Endometrium (tissue), 2 donors: ENCODE measurements around the gene EXD3.

ENCODE experiments used
- FAIRE-seq: peaks from 2 replicates; lab custom pipeline; 2012; peaks lifted over from hg19 to GRCh38; lab: Jason Lieb, UNC
- donor health status: control.
- donor health status: control.

Gene EXD3

DNA sequence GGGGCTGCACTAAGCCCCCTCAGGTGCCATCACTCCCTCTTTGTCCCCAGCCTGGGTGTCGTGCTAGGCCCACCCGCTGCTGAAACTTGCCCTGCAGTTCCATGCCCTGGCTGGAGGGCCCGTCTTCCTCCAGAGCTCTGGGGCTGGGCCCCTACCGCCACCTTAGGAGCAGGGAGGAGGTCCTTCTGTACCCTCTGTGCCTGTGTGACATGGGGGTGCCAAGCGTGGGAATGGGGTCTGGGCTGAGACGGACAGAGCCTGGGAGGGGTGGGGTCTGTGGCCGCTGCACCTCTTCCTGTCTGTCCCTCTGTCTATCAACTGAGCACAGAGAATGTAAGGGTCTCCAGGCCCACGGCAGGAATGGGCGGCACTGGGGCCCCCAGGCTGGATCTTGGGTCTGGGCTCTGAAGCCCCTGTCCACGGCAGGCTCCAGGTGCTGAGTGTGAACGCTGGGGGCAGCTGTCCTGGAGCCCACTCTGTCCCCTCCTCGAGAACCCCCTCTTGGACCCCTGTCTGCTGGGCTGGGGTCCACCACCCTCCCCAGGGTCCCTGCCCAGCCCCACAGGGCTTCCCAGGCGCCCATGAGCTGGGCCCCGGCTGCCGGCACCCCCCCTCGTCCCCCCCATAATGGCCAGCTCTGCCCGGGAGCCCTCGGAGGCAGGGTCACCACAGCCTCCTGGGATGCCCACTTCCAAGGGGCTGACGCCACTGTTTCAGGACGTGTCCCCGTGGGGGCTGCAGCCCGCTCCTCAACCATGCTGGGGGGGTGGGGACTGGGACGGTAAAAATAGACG, 105.0 kb downstream of the EXD3 start:
- FAIRE-seq: no peak

DNA sequence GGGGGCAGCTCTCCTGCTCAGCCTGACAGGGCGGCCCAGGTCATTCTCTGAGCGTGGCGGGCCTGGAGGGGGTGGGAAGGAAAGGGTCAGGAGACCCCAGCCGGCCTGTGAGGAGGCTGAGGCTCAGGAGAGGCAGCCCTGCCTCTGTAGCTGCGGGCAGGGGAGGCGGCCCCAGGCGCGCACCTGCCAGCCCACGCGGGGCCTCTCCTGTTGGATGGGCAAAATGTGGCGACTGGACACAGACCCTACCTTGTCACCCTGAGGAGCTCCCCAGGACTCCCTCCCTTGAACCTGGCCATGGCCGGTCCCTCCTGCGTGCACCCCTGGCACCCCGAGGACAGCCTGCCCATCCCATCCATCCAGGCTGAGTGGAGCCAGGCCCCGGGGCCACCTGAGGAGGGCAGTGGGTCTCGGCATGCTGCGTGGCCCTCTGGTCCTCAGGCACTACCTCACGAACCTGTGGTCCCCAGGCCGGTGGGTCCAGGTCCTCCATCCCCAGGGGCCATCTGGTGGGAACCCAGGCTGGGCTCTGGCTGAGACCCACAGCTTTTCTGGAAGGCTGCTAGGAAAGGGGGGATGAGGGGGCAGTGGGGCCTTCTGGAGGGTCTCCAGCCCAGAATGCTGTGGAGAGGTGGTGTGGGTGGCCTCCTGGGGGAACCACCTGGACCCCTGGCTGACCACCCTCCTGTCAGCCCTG, 105.8 kb downstream of the EXD3 start:
- FAIRE-seq: no peak

DNA sequence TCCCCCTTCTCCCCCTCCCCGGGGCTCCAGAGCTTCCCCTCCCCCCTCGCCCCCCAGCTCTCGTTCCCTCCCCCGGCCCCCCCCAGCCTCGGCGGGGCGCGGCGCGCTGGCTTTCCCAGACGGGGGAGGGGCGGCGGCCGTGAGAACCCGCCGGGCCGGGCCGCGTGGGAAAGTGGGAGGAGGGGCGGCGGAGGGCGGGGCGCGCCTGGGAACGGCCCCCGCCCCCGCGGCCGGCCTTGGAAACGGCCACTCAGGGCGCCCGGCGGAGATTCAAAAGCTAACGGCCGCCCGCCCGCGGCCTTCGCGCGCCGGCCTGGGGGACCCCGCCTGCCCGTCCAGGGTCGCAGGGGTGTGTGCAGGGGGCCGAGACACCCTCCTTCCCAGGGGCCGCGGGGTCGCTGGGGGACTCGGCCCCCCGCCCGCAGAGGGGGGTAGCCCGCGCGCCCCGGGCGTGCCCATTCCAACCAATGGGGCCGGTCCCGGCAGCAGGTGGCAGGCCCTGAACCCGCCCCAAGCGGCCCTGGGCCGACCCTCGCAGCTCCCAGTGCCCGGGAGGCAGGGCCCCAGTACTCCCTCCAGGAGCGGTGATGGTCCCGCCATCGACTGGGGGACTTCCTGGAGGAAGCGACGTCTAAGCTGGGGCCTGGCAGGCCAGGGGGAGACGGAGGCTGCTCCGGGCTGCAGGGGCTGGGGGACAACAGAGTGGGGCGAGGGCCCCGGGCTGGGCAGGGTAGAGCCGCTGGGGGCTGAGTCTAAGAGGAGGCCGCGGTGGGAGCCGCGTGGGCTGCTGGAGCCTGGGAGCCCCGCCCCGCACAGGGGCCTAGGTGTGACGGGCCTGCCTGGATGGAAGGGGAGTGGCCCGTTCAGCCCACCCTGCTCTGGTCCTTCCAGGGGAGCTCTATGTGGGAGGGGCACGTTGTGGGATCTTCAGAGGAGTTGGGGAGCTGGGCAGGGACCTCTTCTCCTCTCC, 106.7 kb downstream of the EXD3 start:
- FAIRE-seq: no peak

DNA sequence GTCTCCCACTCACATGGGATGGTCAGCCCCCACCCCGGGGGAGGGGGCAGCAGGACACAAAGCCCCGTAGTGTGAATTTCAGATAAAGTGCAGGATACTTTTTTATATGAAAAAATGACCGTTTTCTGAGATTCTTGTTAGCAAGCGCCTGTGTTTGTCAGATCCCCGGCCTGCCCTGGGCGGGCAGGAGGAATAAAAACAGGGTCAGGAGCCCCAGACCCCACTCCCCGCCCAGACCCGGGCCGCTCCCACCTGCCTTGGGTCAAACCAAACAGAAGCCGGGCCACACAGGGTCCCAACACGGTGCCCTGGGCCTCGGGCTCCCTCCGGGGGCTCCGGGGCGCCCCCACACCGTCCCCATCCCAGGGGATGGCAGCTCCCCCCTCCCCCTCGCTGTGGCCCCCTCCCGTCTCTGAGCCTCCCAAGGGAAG, 107.4 kb downstream of the EXD3 start:
- no peak for FAIRE-seq

DNA sequence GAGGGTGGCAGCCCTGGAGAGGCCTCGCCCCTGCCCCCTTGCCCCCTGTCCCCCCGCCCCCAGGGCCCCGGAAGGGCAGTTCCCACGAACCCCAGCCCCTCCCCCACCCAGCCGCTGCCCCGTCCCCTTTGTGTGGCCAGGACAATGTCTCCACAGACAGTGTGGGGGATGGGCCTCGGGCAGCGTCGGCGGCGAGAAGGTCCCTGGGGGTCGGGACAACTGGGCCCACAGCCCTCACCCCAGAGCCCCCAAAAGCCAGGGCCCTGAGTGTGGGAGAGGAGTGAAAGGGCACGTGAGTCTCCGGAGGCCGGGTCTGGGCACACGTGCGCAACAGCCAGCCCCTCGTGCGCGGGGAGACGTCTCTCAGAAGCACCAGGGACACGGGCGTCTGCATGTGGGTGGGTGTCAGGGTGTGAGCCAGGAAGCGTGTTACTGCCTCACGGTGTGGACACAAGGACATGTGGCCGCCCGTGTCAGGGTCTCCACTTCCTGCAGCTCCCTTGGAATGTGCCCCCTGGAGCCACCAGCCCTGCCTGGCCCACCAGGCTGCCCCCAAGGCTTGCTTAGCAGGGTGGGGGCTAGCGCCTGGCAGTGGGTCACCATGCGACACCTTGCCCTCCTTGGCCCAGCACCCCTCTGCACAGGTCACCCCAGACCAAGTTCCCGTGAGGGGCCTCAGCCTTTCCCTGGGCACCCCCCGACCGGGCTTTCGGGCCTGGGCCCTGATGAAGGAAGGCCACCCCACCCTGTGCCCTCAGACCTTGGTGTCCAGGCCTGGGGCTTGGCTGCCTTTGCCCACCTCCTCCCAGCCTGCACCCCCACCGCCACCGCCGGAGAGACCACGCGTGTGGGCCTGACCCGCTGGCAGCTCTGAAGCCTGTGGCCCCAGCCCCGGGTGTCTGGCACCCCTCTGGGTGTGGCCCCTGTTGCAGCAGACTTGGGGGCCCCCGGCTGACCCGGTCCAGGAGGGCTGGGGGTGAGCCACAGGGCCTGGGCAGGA, 108.1 kb downstream of the EXD3 start:
- FAIRE-seq: no peak

DNA sequence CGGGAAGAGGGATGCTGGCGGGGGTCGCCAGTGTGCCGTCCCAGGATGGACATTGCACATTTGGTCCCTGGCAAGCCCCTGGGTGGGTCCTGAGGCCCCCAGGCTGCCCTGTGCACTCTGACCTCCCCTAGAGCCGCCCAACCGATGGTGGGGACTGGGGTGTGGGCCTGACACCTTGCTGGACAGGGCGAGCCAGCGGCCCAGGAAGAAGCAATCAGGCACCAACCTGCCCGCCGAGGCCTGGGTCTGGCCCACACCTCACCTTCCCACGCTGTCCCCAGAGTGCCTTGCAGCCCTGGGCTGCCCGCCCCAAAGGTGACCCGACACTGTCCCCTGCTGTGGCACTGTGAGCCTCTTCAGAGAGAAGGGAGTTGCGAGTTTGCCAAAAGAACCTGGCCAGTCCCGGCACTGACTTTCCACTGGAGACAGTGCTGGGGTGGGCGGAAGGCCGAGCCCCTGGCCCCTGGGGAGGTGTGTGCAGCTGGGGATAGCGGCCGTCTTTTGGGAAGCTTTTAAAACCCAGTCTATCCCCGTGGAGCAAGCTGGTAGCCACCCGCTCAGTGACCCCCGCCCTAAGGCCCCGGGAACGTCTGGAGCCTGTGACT, 108.9 kb downstream of the EXD3 start:
- FAIRE-seq: no peak

DNA sequence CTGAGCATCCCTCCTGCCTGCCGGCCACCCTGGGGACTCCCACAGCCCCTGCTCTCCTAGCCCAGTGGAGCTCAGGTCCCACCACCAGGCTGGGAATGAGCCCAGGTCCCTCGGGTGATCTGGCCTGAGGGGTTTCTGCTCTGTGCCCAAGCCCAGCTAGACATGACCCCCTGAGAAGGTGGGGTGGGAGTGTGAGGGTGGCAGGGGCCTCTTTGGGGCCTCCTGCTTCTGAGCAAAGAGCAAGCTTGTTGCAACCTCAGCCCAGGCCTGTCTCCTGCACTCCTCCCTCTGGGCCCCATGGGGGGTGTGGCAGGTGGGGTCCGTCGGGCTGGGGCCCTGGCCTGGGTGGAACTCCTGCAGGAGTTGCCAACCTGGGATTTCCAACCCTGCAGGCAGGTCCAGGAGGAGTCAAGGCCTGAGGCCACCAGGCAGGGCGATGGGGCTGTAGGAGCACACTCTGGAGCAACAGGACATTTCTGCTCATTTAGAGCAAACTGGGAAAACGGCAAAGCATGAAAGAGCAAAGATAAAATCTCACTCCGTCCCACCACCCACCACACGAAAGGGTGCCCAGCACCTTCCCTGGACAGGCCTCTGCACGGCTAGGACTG, 109.5 kb downstream of the EXD3 start:
- FAIRE-seq: no peak

DNA sequence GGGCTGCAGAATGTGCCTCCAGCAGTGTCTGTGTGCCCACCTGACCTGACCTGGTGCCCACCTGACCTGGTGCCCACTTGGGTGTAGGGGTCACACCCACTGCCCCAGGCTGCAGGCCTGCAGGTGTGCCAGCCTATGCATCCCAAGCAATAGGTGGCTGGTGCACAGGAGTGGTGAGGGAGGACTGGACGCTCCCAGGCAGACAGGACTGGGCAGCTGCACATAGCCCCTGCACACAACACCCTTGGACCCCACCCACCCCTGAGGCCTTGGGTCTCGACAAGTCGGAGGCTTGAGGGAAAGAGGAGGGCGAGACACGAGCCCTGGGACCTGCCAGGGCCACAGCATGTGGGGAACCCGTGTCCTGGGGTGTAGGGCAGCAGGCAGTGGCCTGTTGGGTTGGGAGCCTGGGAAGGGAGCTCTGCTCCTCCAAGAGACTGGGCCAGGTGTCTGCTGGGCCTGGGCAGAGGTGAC, 110.1 kb downstream of the EXD3 start:
- no peak for FAIRE-seq

DNA sequence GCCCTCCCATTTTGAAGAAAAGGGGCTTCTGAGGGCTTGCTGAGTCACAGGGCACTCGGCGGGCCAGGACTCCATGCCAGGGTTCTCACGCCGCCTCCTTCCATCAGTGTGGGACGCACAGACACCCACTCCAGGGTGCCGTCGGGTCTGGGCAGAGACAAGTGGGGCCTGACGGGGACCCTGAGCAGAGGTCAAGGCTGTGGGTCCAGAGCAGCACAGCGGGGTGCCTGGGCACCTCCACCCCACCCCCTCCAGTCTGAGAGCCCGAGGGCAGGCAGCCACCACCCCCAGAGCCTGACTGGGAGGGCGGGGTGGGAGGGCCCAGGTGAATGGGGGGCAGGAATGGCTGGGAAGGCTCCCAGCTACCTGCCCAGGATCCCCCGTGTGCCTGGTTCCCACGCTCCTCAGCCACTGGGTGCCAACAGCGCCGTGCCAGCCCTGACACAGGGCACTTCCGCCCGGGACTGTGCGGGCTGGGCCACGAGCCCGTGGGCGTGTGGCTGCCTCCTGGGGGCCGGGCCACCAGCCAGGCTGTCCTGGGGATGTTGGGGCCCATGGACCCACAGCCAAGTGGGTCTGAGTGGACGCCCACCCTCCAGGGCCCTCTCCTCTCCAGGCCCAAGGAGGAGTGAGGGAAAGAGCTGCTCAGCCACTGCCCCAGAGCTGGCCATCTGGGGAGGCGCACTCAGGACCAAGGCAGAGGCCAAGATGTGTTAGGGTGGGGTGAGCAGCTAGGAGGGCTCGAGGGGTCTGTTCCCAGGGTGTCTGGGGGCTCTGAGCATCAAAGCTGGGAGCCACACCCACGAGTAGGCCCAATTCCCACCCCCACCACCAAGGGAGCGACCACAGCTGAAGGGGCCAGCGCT, 110.7 kb downstream of the EXD3 start:
- FAIRE-seq: no peak

DNA sequence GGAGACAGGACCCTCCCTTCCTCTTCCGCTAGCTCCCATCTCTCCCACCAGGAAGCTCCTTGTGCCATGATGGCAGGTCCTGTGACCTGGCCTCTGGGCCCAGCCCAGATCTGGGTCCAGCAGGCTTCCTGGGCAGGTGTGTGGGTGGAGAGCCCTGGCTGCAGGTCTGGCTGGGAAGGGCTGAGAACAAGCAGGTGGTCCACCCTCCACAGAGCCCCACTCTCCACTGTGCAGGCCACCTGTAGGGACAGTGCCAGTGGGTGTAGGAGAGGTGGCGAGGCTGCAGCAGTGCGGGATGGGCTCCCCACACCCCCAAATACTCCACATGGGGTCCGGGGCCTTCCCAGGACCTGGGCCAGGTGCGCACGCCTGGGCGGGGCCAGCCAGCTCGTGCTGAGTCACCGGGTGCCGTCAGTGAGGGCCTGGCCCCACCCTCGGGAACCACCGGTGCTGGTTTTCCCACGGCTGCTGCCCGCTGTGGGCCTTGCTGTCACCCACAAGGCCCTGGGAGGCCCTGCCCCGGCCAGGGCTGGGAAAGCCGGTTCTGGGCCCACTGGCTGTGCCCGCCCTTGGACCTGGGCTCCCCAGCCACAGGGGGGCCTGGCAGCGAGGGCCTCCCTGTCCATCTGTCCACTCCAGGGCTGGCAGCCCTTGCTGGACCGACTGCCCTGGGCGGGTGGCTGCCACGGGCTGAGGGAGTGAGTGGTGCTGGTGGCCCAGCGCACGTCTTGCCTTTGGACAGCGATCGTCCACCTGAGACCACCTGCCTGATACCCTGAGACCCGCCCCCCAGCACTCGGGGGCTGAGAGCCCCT, 111.6 kb downstream of the EXD3 start:
- FAIRE-seq: no peak

DNA sequence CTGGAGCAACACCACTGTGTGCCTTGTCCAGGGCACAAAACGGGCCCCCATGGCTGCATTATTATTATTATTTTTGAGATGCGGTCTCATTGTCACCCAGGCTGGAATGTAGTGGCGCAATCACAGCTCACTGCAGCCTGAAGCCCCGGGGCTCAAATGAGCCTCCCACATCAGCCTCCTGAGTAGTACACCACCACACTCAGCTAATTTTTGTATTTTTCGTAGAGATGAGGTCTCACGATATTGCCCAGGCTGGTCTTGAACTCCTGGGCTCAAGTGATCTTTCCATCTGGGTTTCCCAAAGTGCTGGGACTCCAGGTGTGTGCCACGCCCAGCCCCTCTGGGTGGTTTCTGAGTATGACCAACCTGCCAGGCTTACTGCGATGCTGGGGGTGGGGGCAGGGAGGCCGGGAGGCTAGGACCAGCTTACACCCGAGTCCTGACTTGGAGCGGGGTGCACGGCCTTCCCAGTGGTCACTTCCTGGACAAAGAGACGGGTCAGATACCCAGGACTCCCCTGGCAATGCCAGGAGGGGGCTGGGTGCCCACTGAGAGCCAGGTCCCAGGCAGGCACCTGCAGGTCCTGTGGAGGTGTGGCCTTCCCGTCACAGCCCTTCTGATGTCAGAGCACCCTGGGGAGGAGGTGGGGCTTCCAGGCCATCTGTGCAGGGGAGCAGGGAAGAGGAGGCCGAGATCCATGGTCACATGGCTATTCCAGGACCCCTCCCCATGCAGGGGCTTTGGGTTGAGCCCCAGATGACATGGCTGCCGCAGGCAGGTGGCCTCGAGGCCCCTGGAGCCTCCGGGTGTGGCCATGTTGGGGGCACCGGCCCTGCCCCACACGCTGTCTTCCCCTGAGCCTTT, 112.5 kb downstream of the EXD3 start:
- FAIRE-seq: no peak

DNA sequence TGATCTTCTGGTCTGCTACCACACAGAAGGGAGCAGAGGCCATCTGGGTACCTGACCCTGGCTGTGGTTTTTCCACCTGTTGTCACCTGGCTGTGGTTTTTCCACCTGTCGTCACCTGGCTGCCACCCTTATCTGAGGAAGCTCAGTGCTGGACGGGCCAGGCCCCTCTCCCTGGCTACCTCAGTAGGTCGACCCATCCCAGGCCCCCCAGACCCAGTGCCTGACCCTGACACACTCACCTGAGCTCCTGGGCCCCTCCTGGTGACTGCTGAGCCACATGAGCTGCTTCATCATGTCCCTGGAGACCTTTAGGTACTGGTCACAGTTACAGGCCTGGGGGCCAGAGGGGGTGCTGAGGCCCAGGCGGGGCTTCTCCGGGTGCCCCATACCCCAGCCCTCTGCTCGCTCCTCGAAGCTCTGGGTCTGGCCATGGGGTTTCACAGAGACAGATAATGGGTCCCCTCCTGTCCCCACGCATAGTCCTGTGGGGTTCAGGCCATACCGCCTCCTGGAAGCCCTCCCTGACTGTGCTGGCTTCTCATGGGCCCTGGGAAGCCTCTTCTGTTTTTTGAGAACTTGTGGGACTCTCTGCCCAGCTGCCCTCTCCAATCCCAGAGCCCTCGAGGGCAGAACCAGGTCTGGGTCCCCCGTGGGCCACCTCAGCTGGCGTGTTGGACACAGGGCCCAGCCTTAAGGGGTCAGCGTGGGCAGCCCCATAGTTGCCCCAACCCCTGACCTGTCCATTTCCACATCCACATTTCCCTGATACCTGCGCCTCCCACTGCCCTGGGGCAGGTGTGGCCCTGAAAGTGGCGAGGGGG, 113.4 kb downstream of the EXD3 start:
- no peak for FAIRE-seq

DNA sequence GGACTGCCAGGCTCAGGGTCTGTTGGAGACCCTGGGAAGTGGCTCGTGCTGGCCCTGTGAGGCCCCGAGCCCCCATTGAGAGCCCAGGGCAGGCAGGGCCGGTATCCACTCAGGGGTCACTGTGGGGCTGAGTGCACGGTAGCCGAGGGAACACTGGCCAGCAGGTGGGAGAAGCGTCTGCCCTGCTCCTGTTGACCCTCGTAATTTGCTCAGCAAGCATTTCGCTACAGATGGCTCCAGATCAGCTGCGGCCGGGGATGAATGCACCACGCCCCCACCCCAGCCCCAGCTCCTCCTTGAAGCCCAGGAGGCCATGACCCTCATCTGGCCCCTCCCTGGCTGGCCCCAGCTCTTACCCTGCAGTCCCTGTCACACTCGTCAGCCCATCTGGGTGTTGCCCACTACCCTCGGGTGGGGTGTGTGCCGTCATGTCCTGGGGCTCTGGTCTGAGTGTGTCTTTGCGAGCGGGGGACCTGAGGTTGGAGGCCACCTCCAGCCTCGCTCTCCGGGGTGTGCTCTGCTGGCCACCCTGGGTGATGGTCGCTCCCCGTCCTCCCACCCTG, 114.8 kb downstream of the EXD3 start:
- no peak for FAIRE-seq

DNA sequence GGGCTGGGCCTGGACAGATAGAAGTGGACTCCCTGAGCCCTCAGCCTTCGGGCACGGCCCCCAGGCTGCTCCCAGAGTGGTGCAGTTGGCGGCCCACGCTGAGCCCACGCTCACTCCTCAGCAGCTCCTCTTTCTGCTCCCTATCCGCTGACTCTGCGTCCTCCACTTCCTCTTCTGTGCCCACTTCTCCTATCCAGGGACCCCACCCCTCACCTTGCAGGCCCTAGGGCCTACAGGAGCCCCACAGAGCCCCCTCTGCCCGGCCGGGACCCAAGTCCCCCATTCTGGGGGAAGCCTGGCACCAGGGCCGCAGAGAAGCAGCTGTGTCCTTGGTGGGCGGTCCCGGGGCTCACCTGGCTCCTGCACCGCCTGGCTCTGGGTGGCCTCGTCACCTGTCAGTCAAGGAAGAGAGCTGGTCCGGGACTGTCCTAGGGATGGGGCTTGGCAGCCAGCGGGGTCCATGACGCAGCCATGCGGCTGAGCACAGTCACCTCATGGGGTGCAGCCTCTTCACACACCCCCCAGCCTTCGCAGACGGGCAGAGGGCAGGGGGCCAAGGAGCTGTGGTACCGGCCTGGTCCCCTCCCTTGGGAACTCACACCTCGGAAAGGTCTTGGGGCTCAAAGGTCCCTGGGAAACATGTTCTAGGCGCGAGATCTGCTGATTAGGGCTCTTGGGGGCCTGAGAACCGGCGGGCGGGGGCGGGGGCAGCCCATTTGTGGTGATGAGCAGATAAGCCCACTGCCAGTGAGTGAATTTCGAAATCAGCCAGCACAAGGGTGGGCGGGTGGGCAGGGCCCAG, 115.5 kb downstream of the EXD3 start:
- no peak for FAIRE-seq

DNA sequence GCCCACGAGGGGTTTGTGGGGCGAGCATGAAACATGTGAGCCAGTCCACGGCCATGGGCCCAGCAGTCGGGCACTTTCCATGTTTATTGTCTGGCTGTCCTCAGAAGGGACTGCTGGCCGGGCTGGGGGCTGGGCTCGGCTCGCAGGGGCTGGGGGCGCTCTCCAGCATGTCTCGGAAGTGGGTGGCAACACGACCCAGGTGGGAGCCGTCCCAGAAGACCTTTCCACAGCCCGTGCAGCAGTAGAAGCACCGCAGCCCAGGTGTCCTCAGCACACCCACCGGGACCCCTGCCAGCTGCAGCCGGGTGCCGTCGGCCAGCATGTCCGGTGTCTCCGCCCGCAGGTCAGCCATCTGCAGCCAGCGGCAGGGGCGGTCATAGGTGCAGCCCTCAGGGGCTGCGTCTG, 116.1 kb downstream of the EXD3 start:
- no peak for FAIRE-seq
